ENCODE measurements around the gene SLC12A1.
"Not testable (repeated sequence)": the region's sequence is repeated elsewhere in the genome, so short reads cannot be mapped to it uniquely, and the experiment has no call there.

Gene SLC12A1

GRCh38 chr15:48325400-48325799, 119.3 kb downstream of the SLC12A1 start:
- no peak overlapping the region for H3K9ac ChIP-seq (ENCODE audit: low read length)
- H2AFZ ChIP-seq (ENCODE audit: insufficient read depth, low read length, poor library complexity): no peak overlapping the region
- H4K12ac ChIP-seq (ENCODE audit: low read depth, low read length): no peak overlapping the region
- no peaks in the 10 kb centered on the region for H3K36me3 ChIP-seq (ENCODE audit: control insufficient read depth in 1 of 2, insufficient read depth in 2 of 2, low read length in 2 of 2)
- H3K4me3 ChIP-seq (ENCODE audit: low read depth, low read length): no peak overlapping the region
- no peak overlapping the region for H3K14ac ChIP-seq (ENCODE audit: low read length)
- H3K4me2 ChIP-seq (ENCODE audit: low read length): no peak overlapping the region
- H3K79me1 ChIP-seq (ENCODE audit: low read length): no peaks in the 10 kb centered on the region
- no peaks in the 10 kb centered on the region for H3K4me1 ChIP-seq (ENCODE audit: control insufficient read depth in 1 of 2, insufficient read depth in 2 of 2, low read length in 2 of 2)
- H2BK5ac ChIP-seq (ENCODE audit: low read depth, low read length, poor library complexity): no peak overlapping the region
- H4K8ac ChIP-seq (ENCODE audit: low read depth, low read length): no peak overlapping the region
- H3K9me3 ChIP-seq (ENCODE audit: insufficient read depth, low read depth, low read length): no peaks in the 10 kb centered on the region
- no peaks in the 10 kb centered on the region for H3K27me3 ChIP-seq (ENCODE audit: insufficient read depth, low read length)
- H3K79me2 ChIP-seq (ENCODE audit: control insufficient read depth, insufficient read depth, low read length, poor library complexity): no peaks in the 10 kb centered on the region
- no peak overlapping the region for H2BK120ac ChIP-seq (ENCODE audit: insufficient read depth, low read length, poor library complexity)
- H2AK5ac ChIP-seq (ENCODE audit: low read length): no peak overlapping the region
- DNase-seq: no peak
- no peak overlapping the region for H3K18ac ChIP-seq (ENCODE audit: low read length)
- H4K91ac ChIP-seq (ENCODE audit: low read depth, low read length): no peak overlapping the region
- WGBS (ENCODE audit: extremely low coverage, insufficient coverage, insufficient read length): no CpG with 5 or more reads among the region's 5 CpGs
- no peak overlapping the region for H3K27ac ChIP-seq (ENCODE audit: low read depth, low read length)
- H3K4ac ChIP-seq (ENCODE audit: low read depth, low read length): no peak overlapping the region
- no peak overlapping the region for H3K23ac ChIP-seq (ENCODE audit: low read length)
- no peak overlapping the region for H2BK12ac ChIP-seq (ENCODE audit: low read length)

GRCh38 chr15:48326180-48326579, 120.1 kb downstream of the SLC12A1 start:
- not testable (repeated sequence) for H3K27me3 ChIP-seq (ENCODE audit: insufficient read depth, low read length); DNase-seq; H3K79me1 ChIP-seq (ENCODE audit: low read length); H4K8ac ChIP-seq (ENCODE audit: low read depth, low read length); H4K91ac ChIP-seq (ENCODE audit: low read depth, low read length); H3K4me3 ChIP-seq (ENCODE audit: low read depth, low read length); H3K79me2 ChIP-seq (ENCODE audit: control insufficient read depth, insufficient read depth, low read length, poor library complexity); H2AK5ac ChIP-seq (ENCODE audit: low read length); H4K12ac ChIP-seq (ENCODE audit: low read depth, low read length); H3K9ac ChIP-seq (ENCODE audit: low read length); H2AFZ ChIP-seq (ENCODE audit: insufficient read depth, low read length, poor library complexity); H3K4ac ChIP-seq (ENCODE audit: low read depth, low read length); H3K4me2 ChIP-seq (ENCODE audit: low read length); H3K36me3 ChIP-seq (ENCODE audit: control insufficient read depth in 1 of 2, insufficient read depth in 2 of 2, low read length in 2 of 2); H3K4me1 ChIP-seq (ENCODE audit: control insufficient read depth in 1 of 2, insufficient read depth in 2 of 2, low read length in 2 of 2); H3K27ac ChIP-seq (ENCODE audit: low read depth, low read length); H2BK120ac ChIP-seq (ENCODE audit: insufficient read depth, low read length, poor library complexity); H3K18ac ChIP-seq (ENCODE audit: low read length); H2BK12ac ChIP-seq (ENCODE audit: low read length); H3K14ac ChIP-seq (ENCODE audit: low read length); H3K23ac ChIP-seq (ENCODE audit: low read length); H3K9me3 ChIP-seq (ENCODE audit: insufficient read depth, low read depth, low read length); H2BK5ac ChIP-seq (ENCODE audit: low read depth, low read length, poor library complexity)
- WGBS (ENCODE audit: extremely low coverage, insufficient coverage, insufficient read length): no CpG with 5 or more reads among the region's 6 CpGs

GRCh38 chr15:48330105-48330785, 124.1 kb downstream of the SLC12A1 start:
- DNase-seq: peak in 1 of 2 donors; percentile 50
- H3K23ac ChIP-seq (ENCODE audit: low read length): no peak overlapping the region
- H2BK5ac ChIP-seq (ENCODE audit: low read depth, low read length, poor library complexity): no peak overlapping the region
- H3K9ac ChIP-seq (ENCODE audit: low read length): no peak overlapping the region
- H2AFZ ChIP-seq (ENCODE audit: insufficient read depth, low read length, poor library complexity): no peak overlapping the region
- H4K91ac ChIP-seq (ENCODE audit: low read depth, low read length): no peak overlapping the region
- H3K9me3 ChIP-seq (ENCODE audit: insufficient read depth, low read depth, low read length): no peaks in the 10 kb centered on the region
- H3K79me2 ChIP-seq (ENCODE audit: control insufficient read depth, insufficient read depth, low read length, poor library complexity): peaks cover 7% of the 10 kb centered on the region
- H3K36me3 ChIP-seq (ENCODE audit: control insufficient read depth in 1 of 2, insufficient read depth in 2 of 2, low read length in 2 of 2): peaks cover 0 to 3% of the 10 kb centered on the region in 2 experiments
- H3K4me3 ChIP-seq (ENCODE audit: low read depth, low read length): no peak overlapping the region
- H3K4ac ChIP-seq (ENCODE audit: low read depth, low read length): no peak overlapping the region
- no peak overlapping the region for H4K8ac ChIP-seq (ENCODE audit: low read depth, low read length)
- no peak overlapping the region for H3K14ac ChIP-seq (ENCODE audit: low read length)
- no peak overlapping the region for H4K12ac ChIP-seq (ENCODE audit: low read depth, low read length)
- H3K18ac ChIP-seq (ENCODE audit: low read length): no peak overlapping the region
- H3K27me3 ChIP-seq (ENCODE audit: insufficient read depth, low read length): no peaks in the 10 kb centered on the region
- no peak overlapping the region for H2BK12ac ChIP-seq (ENCODE audit: low read length)
- H2BK120ac ChIP-seq (ENCODE audit: insufficient read depth, low read length, poor library complexity): no peak overlapping the region
- H3K79me1 ChIP-seq (ENCODE audit: low read length): peaks cover 13% of the 10 kb centered on the region
- WGBS (ENCODE audit: extremely low coverage, insufficient coverage, insufficient read length): no CpG with 5 or more reads among the region's 11 CpGs
- H3K4me1 ChIP-seq (ENCODE audit: control insufficient read depth in 1 of 2, insufficient read depth in 2 of 2, low read length in 2 of 2): peaks cover 0 to 2% of the 10 kb centered on the region in 2 experiments
- H3K27ac ChIP-seq (ENCODE audit: low read depth, low read length): no peak overlapping the region
- peak overlapping the region; percentile 98 for H3K4me2 ChIP-seq (ENCODE audit: low read length)
- H2AK5ac ChIP-seq (ENCODE audit: low read length): no peak overlapping the region

- H4K91ac ChIP-seq (ENCODE audit: low read depth, low read length): peak within 1 kb of the TSS; percentile 98
- H3K9ac ChIP-seq (ENCODE audit: low read length): peak within 1 kb of the TSS; percentile 93
- H3K27ac ChIP-seq (ENCODE audit: low read depth, low read length): peak within 1 kb of the TSS; percentile 96
- no peaks in the 10 kb centered on the region for H3K9me3 ChIP-seq (ENCODE audit: insufficient read depth, low read depth, low read length)
- peak within 1 kb of the TSS; percentile 47 for H2AK5ac ChIP-seq (ENCODE audit: low read length)
- no peak within 1 kb of the TSS for H2BK12ac ChIP-seq (ENCODE audit: low read length)
- peak within 1 kb of the TSS; percentile 99 for H4K8ac ChIP-seq (ENCODE audit: low read depth, low read length)
- peaks cover 0 to 2% of the 10 kb centered on the region in 2 experiments for H3K4me1 ChIP-seq (ENCODE audit: control insufficient read depth in 1 of 2, insufficient read depth in 2 of 2, low read length in 2 of 2)
- H3K36me3 ChIP-seq (ENCODE audit: control insufficient read depth in 1 of 2, insufficient read depth in 2 of 2, low read length in 2 of 2): peaks cover 0 to 6% of the 10 kb centered on the region in 2 experiments
- peak within 1 kb of the TSS; percentile 98 for H3K4me2 ChIP-seq (ENCODE audit: low read length)
- H2BK120ac ChIP-seq (ENCODE audit: insufficient read depth, low read length, poor library complexity): peak within 1 kb of the TSS; percentile 94
- no CpG with 5 or more reads among the region's 89 CpGs for WGBS (ENCODE audit: extremely low coverage, insufficient coverage, insufficient read length)
- peak within 1 kb of the TSS; percentile 99 for H3K18ac ChIP-seq (ENCODE audit: low read length)
- no peak within 1 kb of the TSS for H3K23ac ChIP-seq (ENCODE audit: low read length)
- peak within 1 kb of the TSS; percentile 92 for H3K4me3 ChIP-seq (ENCODE audit: low read depth, low read length)
- H3K4ac ChIP-seq (ENCODE audit: low read depth, low read length): peak within 1 kb of the TSS; percentile 95
- peak within 1 kb of the TSS; percentile 100 for H2AFZ ChIP-seq (ENCODE audit: insufficient read depth, low read length, poor library complexity)
- peak within 1 kb of the TSS; percentile 88 for H2BK5ac ChIP-seq (ENCODE audit: low read depth, low read length, poor library complexity)
- peaks cover 7% of the 10 kb centered on the region for H3K79me2 ChIP-seq (ENCODE audit: control insufficient read depth, insufficient read depth, low read length, poor library complexity)
- peak within 1 kb of the TSS; percentile 91 for H4K12ac ChIP-seq (ENCODE audit: low read depth, low read length)
- peak within 1 kb of the TSS; percentile 99 for H3K14ac ChIP-seq (ENCODE audit: low read length)
- peak; percentile 70 to 81 for DNase-seq
- H3K27me3 ChIP-seq (ENCODE audit: insufficient read depth, low read length): no peaks in the 10 kb centered on the region
- peaks cover 13% of the 10 kb centered on the region for H3K79me1 ChIP-seq (ENCODE audit: low read length)
Observed at GRCh38 chr15:48330855-48331795, 125.0 kb downstream of the SLC12A1 start, which contains the start of gene DUT. TSS of gene DUT (plus strand) at chr15:48331429. CDS start at chr15:48331516, 87 bp downstream.

All from trophoblast cell (in vitro differentiated cells and primary cell).